ENCODE data around the gene LRRC73. TPM values are rescaled to one million over a fixed set of nuclear protein-coding genes. Genes with fewer than 3 reads are reported as not detected.
"Not testable (repeated sequence)": the region's sequence is repeated elsewhere in the genome, so short reads cannot be mapped to it uniquely, and the experiment has no call there.

LRRC73 gene, protein sequence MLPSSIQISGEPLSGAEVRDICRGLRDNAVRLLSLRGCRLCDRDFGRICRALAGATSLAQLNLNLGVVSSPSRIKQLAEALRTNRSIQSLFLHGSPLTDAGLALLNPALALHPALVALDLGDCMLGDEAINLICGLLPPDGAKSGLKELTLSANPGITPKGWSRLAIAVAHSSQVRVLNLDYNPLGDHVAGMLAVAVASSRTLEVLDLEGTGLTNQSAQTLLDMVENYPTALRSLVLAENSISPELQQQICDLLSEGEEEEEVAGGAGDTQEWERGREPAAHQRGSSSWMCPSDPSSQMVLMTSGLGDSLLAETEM
- 0.14 TPM in 1 of 2 replicates, not detected in the other for total RNA-seq (2014; rRNA removed; shearing (Covaris generic))

- Histone ChIP-seq H3K27me3 (no peaks in the 10 kb centered on the region), H3K27ac (no peak within 1 kb of the TSS), H3K36me3 (peaks cover 5% of the 10 kb centered on the region; the same call in 1 of the 2 replicates), H3K9me3 (replicated peaks) (no peaks in the 10 kb centered on the region), H3K4me1 (peaks cover 12% of the 10 kb centered on the region), H3K4me3 (peak within 1 kb of the TSS; percentile 55)
- DNase-seq, result peak; percentile 79 to 83
Measured at GRCh38 chr6:43509984-43510826, at the start of gene LRRC73. Gene LRRC73, minus strand, starts transcription at chr6:43510346. Its CDS starts 561 bp downstream, at chr6:43509785.

GRCh38 chr6:43559328-43559727, 49.2 kb upstream of the LRRC73 start:
- DNase-seq, result no peak
- no peak overlapping the region for H3K4me3 ChIP-seq
- no peaks in the 10 kb centered on the region for H3K4me1 ChIP-seq
- H3K27me3 ChIP-seq, result no peaks in the 10 kb centered on the region
- H3K36me3 ChIP-seq, result peaks cover 83% of the 10 kb centered on the region
- H3K27ac ChIP-seq, result no peak overlapping the region
- H3K9me3 ChIP-seq (replicated peaks), result no peaks in the 10 kb centered on the region

DNA sequence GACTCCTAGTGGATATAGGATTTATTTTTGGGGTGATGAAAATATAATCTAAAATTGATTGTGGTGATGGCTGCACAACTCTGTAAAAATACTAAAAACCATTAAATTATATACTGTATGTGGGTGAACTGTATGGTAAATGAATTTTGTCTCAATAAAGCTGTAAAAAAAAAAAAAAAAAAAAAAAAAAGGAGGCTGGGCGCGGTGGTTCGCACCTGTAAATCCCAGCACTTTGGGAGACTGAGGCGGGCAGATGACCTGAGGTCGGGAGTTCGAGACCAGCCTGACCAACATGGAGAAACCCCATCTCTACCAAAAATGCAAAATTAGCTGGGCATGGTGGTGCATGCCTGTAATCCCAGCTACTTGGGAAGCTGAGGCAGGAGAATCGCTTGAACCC, 47.5 kb upstream of the LRRC73 start:
- not testable (repeated sequence) for H3K27ac ChIP-seq; H3K9me3 ChIP-seq (replicated peaks); DNase-seq; H3K4me1 ChIP-seq; H3K27me3 ChIP-seq; H3K4me3 ChIP-seq
- H3K36me3 ChIP-seq, result peaks cover 80% of the 10 kb centered on the region

DNA sequence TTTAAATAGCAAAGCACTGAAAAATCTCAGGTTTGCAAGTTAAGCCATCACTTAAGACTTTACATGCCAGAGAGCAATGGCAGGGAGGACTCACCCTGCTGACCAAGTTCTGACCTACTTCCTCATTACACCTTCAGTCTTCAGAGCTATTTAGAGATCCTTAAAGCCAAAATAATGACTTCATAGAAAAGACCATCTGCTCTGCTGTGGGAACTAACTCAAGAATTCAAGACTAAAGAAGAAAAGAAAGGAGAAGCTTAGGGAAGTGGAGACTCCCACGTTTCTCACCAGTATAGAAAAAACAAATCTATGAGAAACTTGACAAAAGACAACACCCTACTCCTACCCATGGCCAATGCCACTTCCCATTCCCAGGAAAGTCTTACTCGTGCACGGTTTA, 37.1 kb upstream of the LRRC73 start:
- Histone ChIP-seq H3K4me1 (no peaks in the 10 kb centered on the region), H3K4me3 (no peak overlapping the region), H3K27me3 (no peaks in the 10 kb centered on the region), H3K36me3 (peaks cover 88% of the 10 kb centered on the region), H3K9me3 (replicated peaks) (no peaks in the 10 kb centered on the region), H3K27ac (no peak overlapping the region)
- no peak for DNase-seq

GRCh38 chr6:43544461-43544860, 34.3 kb upstream of the LRRC73 start:
- H3K27ac ChIP-seq, result no peak overlapping the region
- H3K4me3 ChIP-seq, result no peak overlapping the region
- H3K36me3 ChIP-seq, result peaks cover 86% of the 10 kb centered on the region
- H3K27me3 ChIP-seq, result no peaks in the 10 kb centered on the region
- no peaks in the 10 kb centered on the region for H3K4me1 ChIP-seq
- no peak for DNase-seq
- no peaks in the 10 kb centered on the region for H3K9me3 ChIP-seq (replicated peaks)

DNA sequence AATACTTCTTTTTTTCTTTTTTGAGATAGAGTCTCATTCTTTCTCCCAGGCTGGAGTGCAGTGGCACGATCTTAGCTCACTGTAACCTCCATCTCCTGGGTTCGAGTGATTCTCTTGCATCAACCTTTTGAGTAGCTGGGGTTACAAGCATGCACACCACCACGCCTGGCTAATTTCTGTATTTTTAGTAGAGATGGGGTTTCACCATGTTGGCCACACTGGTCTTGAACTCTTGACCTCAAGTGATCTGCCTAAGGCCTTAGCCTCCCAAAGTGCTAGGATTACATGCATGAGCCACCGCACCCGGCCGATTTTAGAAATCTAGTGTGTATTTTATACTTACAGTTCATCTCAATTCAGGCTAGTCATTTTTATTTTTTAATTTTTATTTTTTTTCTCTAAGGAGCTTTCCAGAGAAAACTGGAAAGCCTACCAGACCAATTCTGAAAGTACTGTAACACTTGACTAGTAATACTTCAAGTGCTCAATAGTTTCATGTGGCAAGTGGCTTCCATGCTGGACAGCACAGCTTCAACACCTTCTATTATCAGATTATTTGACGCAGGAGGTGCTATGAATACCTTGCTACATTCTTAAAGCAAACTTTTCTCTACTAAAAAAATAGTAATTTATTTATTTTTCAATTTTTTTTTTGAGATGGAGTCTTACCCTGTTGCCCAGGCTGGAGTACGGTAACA, 31.8 kb upstream of the LRRC73 start:
- H3K27me3 ChIP-seq, result no peaks in the 10 kb centered on the region
- H3K4me3 ChIP-seq, result no peak overlapping the region
- H3K9me3 ChIP-seq (replicated peaks), result no peaks in the 10 kb centered on the region
- DNase-seq, result no peak
- H3K4me1 ChIP-seq, result no peaks in the 10 kb centered on the region
- H3K27ac ChIP-seq, result no peak overlapping the region
- peaks cover 68% of the 10 kb centered on the region for H3K36me3 ChIP-seq

DNA sequence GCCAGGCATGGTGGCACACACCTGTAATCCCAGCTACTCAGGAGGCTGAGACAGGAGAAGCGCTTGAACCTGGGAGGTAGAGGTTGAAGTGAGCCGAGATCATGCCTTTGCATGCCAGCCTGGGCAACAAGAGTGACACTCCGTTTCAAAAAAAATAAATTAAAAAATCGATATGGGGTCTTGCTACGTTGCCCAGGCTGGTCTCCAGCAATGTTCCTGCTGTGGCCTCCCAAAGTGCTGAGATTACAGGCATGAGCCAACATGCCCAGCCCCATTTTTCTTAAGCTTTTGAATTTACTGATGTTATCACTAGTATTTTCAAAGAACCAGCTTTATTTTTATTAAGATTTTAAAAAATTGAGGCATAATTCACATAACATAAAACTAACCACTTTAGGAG, 30.4 kb upstream of the LRRC73 start:
- DNase-seq, result no peak
- H3K9me3 ChIP-seq (replicated peaks), result no peaks in the 10 kb centered on the region

GRCh38 chr6:43539409-43539808, 29.3 kb upstream of the LRRC73 start:
- H3K36me3 ChIP-seq, result peaks cover 51% of the 10 kb centered on the region
- not testable (repeated sequence) for H3K27me3 ChIP-seq; H3K27ac ChIP-seq; H3K4me3 ChIP-seq; H3K9me3 ChIP-seq (replicated peaks); DNase-seq; H3K4me1 ChIP-seq

More for the DNA sequence above, 30.4 kb upstream of the LRRC73 start:
- no peak overlapping the region for H3K27ac ChIP-seq
- peaks cover 55% of the 10 kb centered on the region for H3K36me3 ChIP-seq
- no peak overlapping the region for H3K4me3 ChIP-seq
- H3K4me1 ChIP-seq, result no peaks in the 10 kb centered on the region
- H3K27me3 ChIP-seq, result no peaks in the 10 kb centered on the region

DNA sequence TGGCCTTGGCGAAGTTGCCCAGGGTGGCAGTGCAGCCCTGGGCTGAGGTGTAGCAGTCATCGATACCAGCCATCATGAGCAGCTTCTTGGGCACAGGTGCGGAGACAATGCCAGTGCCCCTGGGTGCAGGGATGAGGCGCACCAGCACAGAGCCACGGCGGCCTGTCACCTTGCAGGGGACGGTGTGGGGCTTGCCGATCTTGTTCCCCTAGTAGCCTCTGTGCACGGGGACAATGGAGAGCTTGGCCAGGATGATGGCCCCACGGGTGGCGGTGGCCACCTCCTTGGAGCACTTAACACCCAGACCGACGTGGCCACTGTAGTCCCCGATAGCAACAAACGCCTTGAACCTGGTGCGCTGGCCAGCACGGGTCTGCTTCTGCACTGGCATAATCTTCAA, 28.8 kb upstream of the LRRC73 start:
- H3K36me3 ChIP-seq, result peaks cover 49% of the 10 kb centered on the region
- H3K27ac ChIP-seq; DNase-seq; H3K9me3 ChIP-seq (replicated peaks); H3K4me3 ChIP-seq; H3K27me3 ChIP-seq; H3K4me1 ChIP-seq: not testable (repeated sequence)

GRCh38 chr6:43532201-43532600, 22.1 kb upstream of the LRRC73 start:
- no peaks in the 10 kb centered on the region for H3K9me3 ChIP-seq (replicated peaks)
- H3K4me3 ChIP-seq, result no peak overlapping the region
- no peaks in the 10 kb centered on the region for H3K27me3 ChIP-seq
- no peaks in the 10 kb centered on the region for H3K4me1 ChIP-seq
- peaks cover 33% of the 10 kb centered on the region for H3K36me3 ChIP-seq
- DNase-seq, result no peak
- H3K27ac ChIP-seq, result no peak overlapping the region

DNA sequence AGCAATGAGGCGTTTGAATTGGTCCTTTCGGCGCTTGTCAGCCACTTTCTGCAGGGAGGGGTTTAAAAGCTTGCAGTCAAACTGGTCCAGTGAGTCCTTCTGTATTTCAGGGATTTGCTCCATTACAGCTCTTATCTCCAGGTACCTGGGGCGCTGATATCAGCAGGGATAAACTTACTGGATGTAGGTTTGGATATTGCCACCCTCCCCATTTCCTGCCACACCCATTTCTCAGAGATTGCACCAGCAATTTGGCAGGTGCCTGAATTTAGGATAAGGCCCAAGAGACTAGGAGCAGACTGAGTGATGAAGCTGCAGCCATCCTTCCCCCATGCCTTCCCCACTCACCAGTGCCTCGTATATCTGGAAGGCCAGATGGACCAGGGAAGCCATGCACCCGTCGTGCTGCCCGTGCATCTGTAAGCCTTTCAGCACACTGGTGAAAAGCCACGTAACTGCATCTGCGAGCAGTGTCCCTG, 14.4 kb upstream of the LRRC73 start:
- DNase-seq, result no peak
- H3K27ac ChIP-seq, result no peak overlapping the region
- no peaks in the 10 kb centered on the region for H3K27me3 ChIP-seq
- H3K9me3 ChIP-seq (replicated peaks), result no peaks in the 10 kb centered on the region
- H3K36me3 ChIP-seq, result peaks cover 78% of the 10 kb centered on the region
- H3K4me1 ChIP-seq, result no peaks in the 10 kb centered on the region
- H3K4me3 ChIP-seq, result no peak overlapping the region

DNA sequence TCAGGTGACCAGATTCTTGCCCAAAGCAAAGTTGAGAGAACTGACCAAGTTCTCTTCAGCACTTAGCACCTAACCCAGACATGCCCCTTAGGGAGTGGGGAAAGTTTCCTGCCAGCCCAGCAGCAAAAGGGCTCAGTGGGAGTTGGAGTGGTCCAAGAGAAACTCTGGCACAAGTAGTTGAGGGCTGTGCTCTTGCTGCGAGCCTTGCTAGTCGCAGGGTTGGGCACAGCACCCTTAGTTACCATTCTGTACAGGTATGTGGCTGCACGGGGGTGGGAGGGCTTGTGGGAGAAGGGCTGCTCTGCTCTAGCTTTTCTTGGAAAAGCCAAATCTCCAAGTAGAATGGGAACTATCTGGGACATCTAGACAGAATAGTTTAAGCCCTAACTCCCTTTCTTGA, 13.1 kb upstream of the LRRC73 start:
- H3K9me3 ChIP-seq (replicated peaks), result no peaks in the 10 kb centered on the region
- no peak overlapping the region for H3K27ac ChIP-seq
- no peaks in the 10 kb centered on the region for H3K27me3 ChIP-seq
- peaks cover 83% of the 10 kb centered on the region for H3K36me3 ChIP-seq
- no peak overlapping the region for H3K4me3 ChIP-seq
- no peak for DNase-seq
- H3K4me1 ChIP-seq, result no peaks in the 10 kb centered on the region; the same call in 1 of the 2 replicates

GRCh38 chr6:43522547-43523261, 12.6 kb upstream of the LRRC73 start:
- Histone ChIP-seq H3K27ac (no peak overlapping the region), H3K27me3 (no peaks in the 10 kb centered on the region), H3K36me3 (peaks cover 79% of the 10 kb centered on the region)

GRCh38 chr6:43521836-43522235, 11.7 kb upstream of the LRRC73 start:
- H3K36me3 ChIP-seq, result peaks cover 71% of the 10 kb centered on the region
- H3K27ac ChIP-seq, result no peak overlapping the region
- no peak overlapping the region for H3K4me3 ChIP-seq
- no peaks in the 10 kb centered on the region; the same call in 1 of the 2 replicates for H3K4me1 ChIP-seq
- no peaks in the 10 kb centered on the region for H3K9me3 ChIP-seq (replicated peaks)
- no peak for DNase-seq
- H3K27me3 ChIP-seq, result no peaks in the 10 kb centered on the region

More at GRCh38 chr6:43522547-43523261, 12.6 kb upstream of the LRRC73 start:
- no peaks in the 10 kb centered on the region for H3K9me3 ChIP-seq (replicated peaks)
- no peak overlapping the region for H3K4me3 ChIP-seq
- no peaks in the 10 kb centered on the region; the same call in 1 of the 2 replicates for H3K4me1 ChIP-seq
- no peak for DNase-seq

Measured in SJCRH30 (cell line).